GM12801 (cell line): ENCODE results near the gene DOCK10.

ENCODE experiments used
- CTCF ChIP-seq: IDR thresholded peaks from one replicate; pipeline ENCODE4 v1.5.1; 2011; ENCODE audit warnings: control low read depth; ENCODE audit not compliant: insufficient read length; ENCODE audit errors: extremely low read depth

DOCK10 gene

GRCh38 chr2:224944707-224945547 is 97.3 kb downstream of the DOCK10 start:
- TF ChIP-seq CTCF: no peak

- TF ChIP-seq CTCF: no peak
These were observed 100.3 kb downstream of the DOCK10 start for GRCh38 chr2:224941960-224942359.

GRCh38 chr2:224940618-224941017 is 101.7 kb downstream of the DOCK10 start:
- no peak for TF ChIP-seq CTCF

GRCh38 chr2:224938651-224939182 is 103.6 kb downstream of the DOCK10 start:
- no peak for TF ChIP-seq CTCF

- TF ChIP-seq CTCF: no peak
These were observed 104.4 kb downstream of the DOCK10 start for GRCh38 chr2:224937887-224938286.

GRCh38 chr2:224934526-224935188 is 107.6 kb downstream of the DOCK10 start:
- TF ChIP-seq CTCF: no peak

- TF ChIP-seq CTCF: no peak
These were observed 108.8 kb downstream of the DOCK10 start for GRCh38 chr2:224933431-224933830.
